HepG2 (cell line): ENCODE measurements around the gene HMCN1. TPM values are rescaled to one million over a fixed set of nuclear protein-coding genes. Genes with fewer than 3 reads are reported as not detected.

ENCODE experiments used
- ATAC-seq: fragments of 200-7000 bp; cut with Tn5 transposase; 3 replicates; pipeline ENCODE4 v1.9.1; 2020; ENCODE audit warnings: mild to moderate bottlenecking, moderate library complexity
- BruUV-seq: library from RNA; stranded (reverse); fragments of 400-500 nt; replicated peaks from 2 replicates; lab custom pipeline; 2021; lab: Mats Ljungman, UMichigan
- CTCF ChIA-PET: fragments of 300-600 bp; formaldehyde crosslinking; extraction: SDS; loops from one replicate; lab custom pipeline; 2021; ENCODE audit warnings: low total read pairs, inconsistent platforms, low intra/inter-chr PET ratio; lab: Yijun Ruan, JAX
- POLR2A ChIA-PET: fragments of 350-600 bp; sonication (Branson Sonifier 250); formaldehyde crosslinking; loops from one replicate; lab custom pipeline; 2020; ENCODE audit warnings: antibody characterized with exemption, inconsistent platforms; lab: Yijun Ruan, JAX
- DNase-seq: peaks from one replicate; pipeline ENCODE4 v3.0.0-alpha.2; 2015; ENCODE audit warnings: low spot score
- FAIRE-seq: peaks from 3 replicates; lab custom pipeline; 2011; peaks lifted over from hg19 to GRCh38; lab: Jason Lieb, UNC
- H2AFZ ChIP-seq: one replicate; pipeline ENCODE4 v1.6.1; 2011; ENCODE audit warnings: low read length, inconsistent platforms
- H3K27ac ChIP-seq: fragments of 300-600 bp; 3 replicates; pipeline ENCODE4 v1.8.0; 2011; ENCODE audit warnings: mixed run types, mild to moderate bottlenecking, mixed read lengths, low read length, inconsistent platforms; ENCODE audit not compliant: insufficient read depth; ENCODE audit errors: extremely low read length
- H3K27me3 ChIP-seq, 2 experiments: fragments of 200-600 bp in 1 of 2; 2 replicates in 1 of 2; 3 replicates in 1 of 2; pipeline versions ENCODE4 v1.6.0 to v1.8.0; 2011; ENCODE audit warnings: low read length in 2 of 2, mild to moderate bottlenecking in 2 of 2, moderate library complexity in 2 of 2, inconsistent platforms in 1 of 2; ENCODE audit not compliant: insufficient read depth in 2 of 2, control insufficient read depth in 1 of 2
- H3K36me3 ChIP-seq, 2 experiments: fragments of 200-600 bp in 1 of 2; replicated peaks in 1 of 2; 2 replicates in 1 of 2; 3 replicates in 1 of 2; pipeline versions ENCODE4 v1.5.1 to v1.8.0; 2011; ENCODE audit warnings: low read length in 2 of 2, inconsistent platforms in 1 of 2; ENCODE audit not compliant: insufficient read depth in 2 of 2, control insufficient read depth in 1 of 2
- H3K4me1 ChIP-seq: 2 replicates; pipeline ENCODE4 v1.5.1; 2012; ENCODE audit warnings: low read length, inconsistent platforms; ENCODE audit not compliant: insufficient read depth
- H3K4me2 ChIP-seq: 2 replicates; pipeline ENCODE4 v1.6.0; 2011; ENCODE audit warnings: low read depth, low read length, inconsistent platforms
- H3K4me3 ChIP-seq, 3 experiments: fragments of 200-600 bp in 1 of 3; sonication (generic), shearing (Covaris generic) in 1 of 3; replicated peaks in 1 of 3; 2 replicates each; pipeline ENCODE4 v1.5.1; 2011 to 2016; ENCODE audit warnings: low read length in 3 of 3, inconsistent platforms in 2 of 3, low read depth in 2 of 3, mild to moderate bottlenecking in 2 of 3, control low read depth in 1 of 3, mixed read lengths in 1 of 3; ENCODE audit not compliant: insufficient read depth in 1 of 3
- H3K79me2 ChIP-seq: one replicate; pipeline ENCODE4 v1.6.1; 2011; ENCODE audit warnings: low read length, inconsistent platforms; ENCODE audit not compliant: insufficient read depth
- H3K9ac ChIP-seq: 2 replicates; pipeline ENCODE4 v1.6.0; 2011; ENCODE audit warnings: mild to moderate bottlenecking, low read depth, low read length, inconsistent platforms; ENCODE audit not compliant: insufficient read depth
- H3K9me3 ChIP-seq: 2 replicates; pipeline ENCODE4 v1.5.1; 2012; ENCODE audit warnings: mild to moderate bottlenecking, low read length
- H4K20me1 ChIP-seq: 2 replicates; pipeline ENCODE4 v1.6.0; 2011; ENCODE audit warnings: inconsistent platforms, mild to moderate bottlenecking, low read length, moderate library complexity; ENCODE audit not compliant: insufficient read depth
- ATF4 ChIP-seq, 2 experiments: fragments of 450-650 bp in 1 of 2; sonication (generic) in 1 of 2; formaldehyde crosslinking; IDR thresholded peaks; 2 replicates each; pipeline versions ENCODE4 v1.5.0 to v1.8.0; 2020 to 2022; ENCODE audit warnings: mild to moderate bottlenecking in 1 of 2, missing genetic modification reagents in 1 of 2
- CENPX ChIP-seq: sonication (generic); formaldehyde crosslinking; IDR thresholded peaks from 2 replicates; pipeline ENCODE4 v1.9.0; 2021; ENCODE audit warnings: mild to moderate bottlenecking, missing genetic modification reagents, moderate library complexity
- MNT ChIP-seq: fragments of 450-650 bp; IDR thresholded peaks from 2 replicates; pipeline ENCODE4 v1.6.1; 2016
- ZNF570 ChIP-seq: sonication (generic); formaldehyde crosslinking; IDR thresholded peaks from 2 replicates; pipeline ENCODE4 v1.4.0; 2020; ENCODE audit warnings: mild to moderate bottlenecking, missing genetic modification reagents, borderline replicate concordance
- WGBS: methylation state at CpG from one replicate; pipeline ENCODE4 v1.1.6; 2017; ENCODE audit warnings: low lambda C conversion rate; 5-methylcytosine and 5-hydroxymethylcytosine counted together
- in situ Hi-C: cut with HindIII; loops from 2 replicates; pipeline ENCODE4 v1.10.0; 2017; ENCODE audit warnings: low pct_unique_long_range_greater_than_20kb; ENCODE audit not compliant: extremely low pct_ligation_motif_present
- intact Hi-C: fragments of 100-400 bp; cut with micrococcal nuclease; formaldehyde crosslinking; loops from one replicate; pipeline ENCODE4 v1.10.0; 2022; ENCODE audit not compliant: unreplicated experiment
- polyA plus RNA-seq, 8 experiments: library from polyadenylated mRNA; depleted of rRNA in 3 of 8; stranded (reverse) in 7 of 8; unstranded in 1 of 8; fragments of >200 nt; fragmentation: Illumina TruSeq in 4 of 8; extraction: Trizol in 4 of 8; gene quantifications; 2 replicates each; pipeline versions ENCODE4 v1.2.1 to v1.2.3, GENCODE V29; 2011 to 2016; ENCODE audit warnings: low read depth in 4 of 8, missing spikeins in 1 of 8, mixed read lengths in 1 of 8; ENCODE audit not compliant: insufficient read depth in 1 of 8
- total RNA-seq, 5 experiments: library from RNA; depleted of rRNA; stranded (reverse); fragments of >200 nt; fragmentation: Illumina TruSeq; extraction: Trizol; gene quantifications; 2 replicates each; pipeline ENCODE4 v1.2.3, GENCODE V29; 2016; ENCODE audit warnings: low read depth in 1 of 5

HMCN1 gene
- total and polyA plus RNA-seq, 2 of the 13 experiments (the other 11 are each of a cell fraction or from before 2014, with no cell fraction given), result 0.03 TPM; not detected in 1

- no peak for ATAC-seq
- 1% methylated on average over 3 of the region's 3 CpGs for WGBS
- Histone ChIP-seq H3K36me3 (no peaks in the 10 kb centered on the region), H3K4me1 (no peaks in the 10 kb centered on the region), H2AFZ (no peak overlapping the region), H3K9ac (no peak overlapping the region), H3K4me3 (no peak overlapping the region), H3K4me2 (no peak overlapping the region), H3K9me3 (no peaks in the 10 kb centered on the region), H3K27me3 (no peaks in the 10 kb centered on the region), H4K20me1 (no peaks in the 10 kb centered on the region), H3K27ac (no peak overlapping the region), H3K79me2 (no peaks in the 10 kb centered on the region)
- ChIA-PET POLR2A (no interaction called here), CTCF (no interaction called here)
- intact Hi-C loops, result no loop called here
- TF ChIP-seq CENPX (CRISPR knock-in tag) (no peak), ZNF570 (no peak), ATF4 (CRISPR knock-in tag; IDR thresholded peaks at IDR 0.05) (no peak), MNT (peak; percentile 35; the same call in 1 of the 2 replicates)
- BruUV-seq, result no TSS peak
- no peak for FAIRE-seq
- in situ Hi-C loops, result no loop called here
- DNase-seq, result no peak
Measured at GRCh38 chr1:185957441-185958363, 223.5 kb downstream of the HMCN1 start.
